Osteoblast (primary cell): ENCODE measurements around the gene RHEX. TPM values are rescaled to one million over a fixed set of nuclear protein-coding genes. Genes with fewer than 3 reads are reported as not detected.

Source experiments
- DNase-seq: peaks from one replicate; pipeline ENCODE4 v3.0.0; 2011; ENCODE audit warnings: low spot score, mixed read lengths; ENCODE audit not compliant: insufficient read length; ENCODE audit errors: missing footprints
- H2AFZ ChIP-seq: 2 replicates; pipeline ENCODE4 v1.6.0; 2011; ENCODE audit warnings: mild to moderate bottlenecking, low read length
- H3K27ac ChIP-seq: 2 replicates; pipeline ENCODE4 v1.5.1; 2011; ENCODE audit warnings: mild to moderate bottlenecking, low read depth, low read length, moderate library complexity
- H3K27me3 ChIP-seq: 2 replicates; pipeline ENCODE4 v1.6.0; 2012; ENCODE audit warnings: mild to moderate bottlenecking, control low read depth, inconsistent platforms, low read length, moderate library complexity; ENCODE audit not compliant: insufficient read depth
- H3K36me3 ChIP-seq: 2 replicates; pipeline ENCODE4 v1.5.1; 2011; ENCODE audit warnings: mild to moderate bottlenecking, low read length, control low read depth, moderate library complexity; ENCODE audit not compliant: insufficient read depth
- H3K4me1 ChIP-seq: 2 replicates; pipeline ENCODE4 v1.5.1; 2011; ENCODE audit warnings: mild to moderate bottlenecking, low read length, control low read depth, moderate library complexity; ENCODE audit not compliant: insufficient read depth
- H3K4me2 ChIP-seq: 2 replicates; pipeline ENCODE4 v1.6.0; 2011; ENCODE audit warnings: mild to moderate bottlenecking, low read length; ENCODE audit not compliant: insufficient read depth
- H3K4me3 ChIP-seq: fragments of 200-600 bp; sonication (generic); 3 replicates; pipeline ENCODE4 v1.5.1; 2012; ENCODE audit warnings: mild to moderate bottlenecking, low read length, inconsistent platforms; ENCODE audit not compliant: insufficient read depth
- H3K79me2 ChIP-seq: 2 replicates; pipeline ENCODE4 v1.6.0; 2012; ENCODE audit warnings: mild to moderate bottlenecking, low read length, control low read depth, inconsistent platforms; ENCODE audit not compliant: insufficient read depth
- H3K9me3 ChIP-seq: 2 replicates; pipeline ENCODE4 v1.5.1; 2011; ENCODE audit warnings: low read depth, low read length, control low read depth
- H4K20me1 ChIP-seq: 2 replicates; pipeline ENCODE4 v1.6.0; 2012; ENCODE audit warnings: mild to moderate bottlenecking, low read length, control low read depth; ENCODE audit not compliant: insufficient read depth
- total RNA-seq: library from RNA; depleted of rRNA; stranded (reverse); fragments of >200 nt; gene quantifications from 2 replicates; pipeline ENCODE4 v1.2.3, GENCODE V29; 2012
- TF ChIP-seq, protein P1 (sequence below): IDR thresholded peaks from 2 replicates; pipeline ENCODE4 v1.5.1; 2011; ENCODE audit warnings: mild to moderate bottlenecking, low read depth, low read length, moderate library complexity; ENCODE audit errors: extremely low read depth

The RHEX gene
- total RNA-seq, 1 donor = not detected

DNA sequence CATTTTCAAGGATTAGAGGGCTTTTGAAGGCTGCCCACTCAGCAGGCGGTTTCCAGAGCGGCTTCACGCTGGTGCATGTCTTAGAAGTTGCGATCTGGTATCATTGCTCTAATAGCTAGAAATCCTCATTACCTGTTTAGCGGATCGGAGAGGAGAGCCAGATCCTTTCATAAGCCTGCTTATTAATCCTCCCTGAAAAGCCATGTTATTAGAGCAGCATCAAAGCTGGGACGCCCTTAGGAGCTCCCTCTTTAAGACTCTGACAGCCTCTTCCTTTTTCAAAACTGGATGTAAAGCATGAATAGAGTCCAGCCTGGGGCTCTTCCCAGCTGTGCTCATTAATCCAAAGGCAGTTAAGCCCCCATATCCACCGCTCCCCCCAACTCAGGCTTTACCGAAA lies 15.4 kb upstream of the RHEX start:
- Histone ChIP-seq H3K27me3 (peaks cover 83% of the 10 kb centered on the region), H3K4me2 (no peak overlapping the region), H3K36me3 (no peaks in the 10 kb centered on the region), H4K20me1 (no peaks in the 10 kb centered on the region), H3K27ac (no peak overlapping the region), H3K4me3 (no peak overlapping the region), H3K79me2 (no peaks in the 10 kb centered on the region), H3K4me1 (no peaks in the 10 kb centered on the region), H2AFZ (no peak overlapping the region), H3K9me3 (no peaks in the 10 kb centered on the region)
- DNase-seq = no peak
- TF ChIP-seq, protein P1, sequence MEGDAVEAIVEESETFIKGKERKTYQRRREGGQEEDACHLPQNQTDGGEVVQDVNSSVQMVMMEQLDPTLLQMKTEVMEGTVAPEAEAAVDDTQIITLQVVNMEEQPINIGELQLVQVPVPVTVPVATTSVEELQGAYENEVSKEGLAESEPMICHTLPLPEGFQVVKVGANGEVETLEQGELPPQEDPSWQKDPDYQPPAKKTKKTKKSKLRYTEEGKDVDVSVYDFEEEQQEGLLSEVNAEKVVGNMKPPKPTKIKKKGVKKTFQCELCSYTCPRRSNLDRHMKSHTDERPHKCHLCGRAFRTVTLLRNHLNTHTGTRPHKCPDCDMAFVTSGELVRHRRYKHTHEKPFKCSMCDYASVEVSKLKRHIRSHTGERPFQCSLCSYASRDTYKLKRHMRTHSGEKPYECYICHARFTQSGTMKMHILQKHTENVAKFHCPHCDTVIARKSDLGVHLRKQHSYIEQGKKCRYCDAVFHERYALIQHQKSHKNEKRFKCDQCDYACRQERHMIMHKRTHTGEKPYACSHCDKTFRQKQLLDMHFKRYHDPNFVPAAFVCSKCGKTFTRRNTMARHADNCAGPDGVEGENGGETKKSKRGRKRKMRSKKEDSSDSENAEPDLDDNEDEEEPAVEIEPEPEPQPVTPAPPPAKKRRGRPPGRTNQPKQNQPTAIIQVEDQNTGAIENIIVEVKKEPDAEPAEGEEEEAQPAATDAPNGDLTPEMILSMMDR = no peak

DNA sequence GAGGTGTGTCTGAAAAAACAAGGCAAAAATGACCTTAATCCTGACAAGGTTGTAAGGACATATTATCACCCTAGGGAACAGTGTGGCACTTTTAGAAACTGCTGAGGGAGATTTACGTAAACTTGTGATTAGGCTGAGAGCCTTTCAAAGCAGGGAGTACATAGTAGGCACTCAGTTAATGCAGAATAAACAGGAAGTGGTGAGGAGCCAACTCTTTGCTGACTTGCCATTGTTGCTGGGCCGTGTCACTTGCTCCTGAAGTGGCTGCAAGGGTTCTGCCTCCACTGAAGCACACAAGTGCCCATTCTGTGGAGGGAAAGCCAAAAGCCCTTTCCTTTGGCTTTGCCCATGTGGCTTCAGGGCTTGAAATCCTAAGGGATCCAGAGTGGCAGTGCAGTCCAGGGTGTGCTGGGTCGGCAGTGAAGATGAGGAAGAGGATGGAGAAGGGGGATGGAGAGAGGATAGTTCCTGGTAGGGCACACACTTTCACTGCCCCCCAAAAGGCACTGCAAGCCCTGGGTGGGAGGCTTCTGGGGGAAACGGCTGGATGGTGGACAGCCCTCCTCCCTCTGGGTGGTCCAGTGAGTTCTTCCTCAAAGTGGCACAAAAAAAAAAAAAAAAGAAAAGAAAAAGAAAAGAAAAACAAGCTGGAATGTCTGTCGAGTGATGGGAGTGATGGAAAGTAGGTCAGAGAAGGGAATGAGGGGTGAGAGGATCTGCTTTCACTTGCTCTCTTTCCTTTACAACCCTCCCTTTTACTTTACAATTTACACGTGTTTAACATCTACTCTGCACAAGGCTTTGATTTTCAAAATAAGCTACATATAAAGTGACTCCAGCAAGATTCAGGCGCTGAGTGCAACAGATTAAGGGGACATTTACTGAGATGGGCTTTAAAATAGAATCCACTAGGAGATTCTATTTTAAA lies 13.7 kb upstream of the RHEX start:
- Histone ChIP-seq H3K4me3 (no peak overlapping the region), H3K27ac (no peak overlapping the region), H3K79me2 (no peaks in the 10 kb centered on the region), H3K4me1 (no peaks in the 10 kb centered on the region), H2AFZ (no peak overlapping the region), H3K4me2 (no peak overlapping the region), H3K9me3 (no peaks in the 10 kb centered on the region), H3K27me3 (peaks cover 72% of the 10 kb centered on the region), H4K20me1 (no peaks in the 10 kb centered on the region), H3K36me3 (no peaks in the 10 kb centered on the region)
- TF ChIP-seq, protein P1 = no peak
- DNase-seq = no peak

GRCh38 chr1:206040328-206040727 lies 12.6 kb upstream of the RHEX start:
- no peaks in the 10 kb centered on the region for H3K79me2 ChIP-seq
- H3K4me1 ChIP-seq = no peaks in the 10 kb centered on the region
- DNase-seq = no peak
- no peaks in the 10 kb centered on the region for H4K20me1 ChIP-seq
- TF ChIP-seq, protein P1 = no peak
- no peaks in the 10 kb centered on the region for H3K36me3 ChIP-seq
- no peak overlapping the region for H3K27ac ChIP-seq
- H3K9me3 ChIP-seq = no peaks in the 10 kb centered on the region
- H3K4me2 ChIP-seq = no peak overlapping the region
- H2AFZ ChIP-seq = no peak overlapping the region
- H3K27me3 ChIP-seq = peaks cover 62% of the 10 kb centered on the region
- no peak overlapping the region for H3K4me3 ChIP-seq

DNA sequence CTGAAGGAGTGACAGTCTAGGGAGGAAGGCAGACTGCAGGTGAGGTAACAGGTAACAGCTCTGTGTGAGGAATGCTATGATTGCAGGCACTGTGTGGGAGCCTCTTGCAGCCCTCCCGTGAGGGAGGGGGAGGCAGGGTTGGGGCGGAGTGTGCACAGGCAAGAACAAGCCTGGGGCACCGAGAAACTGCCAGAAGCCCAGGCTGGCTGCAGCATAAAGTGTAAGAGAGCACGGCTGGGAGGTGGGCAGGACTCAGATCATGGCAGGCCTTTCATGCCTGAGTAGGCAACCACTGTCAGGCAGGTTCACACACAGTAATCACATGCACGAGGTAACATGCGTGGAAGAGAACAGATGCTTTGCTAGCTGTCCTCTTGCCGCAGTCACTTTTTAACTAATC lies 11.3 kb upstream of the RHEX start:
- H3K27me3 ChIP-seq = peaks cover 52% of the 10 kb centered on the region
- H4K20me1 ChIP-seq = no peaks in the 10 kb centered on the region
- no peaks in the 10 kb centered on the region for H3K36me3 ChIP-seq
- no peak overlapping the region for H2AFZ ChIP-seq
- H3K4me1 ChIP-seq = no peaks in the 10 kb centered on the region
- H3K4me2 ChIP-seq = no peak overlapping the region
- DNase-seq = no peak
- no peak overlapping the region for H3K27ac ChIP-seq
- no peaks in the 10 kb centered on the region for H3K9me3 ChIP-seq
- TF ChIP-seq, protein P1 = no peak
- H3K4me3 ChIP-seq = no peak overlapping the region
- H3K79me2 ChIP-seq = no peaks in the 10 kb centered on the region
